GM21529 (cell line): ENCODE data around the gene RAPGEF4.

ENCODE experiments used
- ATAC-seq: cut with Tn5 transposase; IDR thresholded peaks from one replicate; pipeline ENCODE4 v1.9.1; 2021; ENCODE audit not compliant: unreplicated experiment

RAPGEF4 gene

DNA sequence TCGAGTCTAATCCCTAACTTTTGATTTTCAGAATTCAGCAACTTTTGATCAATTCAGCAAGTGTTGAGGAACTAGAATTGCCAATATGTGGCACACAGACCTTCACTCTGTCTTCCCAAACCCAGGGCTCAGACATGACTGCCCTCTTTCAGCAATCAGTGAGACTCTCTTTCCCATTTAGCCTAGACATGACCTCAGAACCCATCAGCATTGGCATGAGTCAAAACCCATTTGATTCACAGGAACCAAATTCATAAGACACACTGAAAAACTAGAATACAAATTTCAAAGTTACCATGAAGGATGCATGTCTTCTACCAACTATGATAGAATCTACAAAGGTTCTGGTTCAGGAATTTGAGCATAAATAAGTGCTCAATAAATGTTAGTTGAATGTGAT is 226.4 kb downstream of the RAPGEF4 start:
- ATAC-seq = no peak

GRCh38 chr2:172962824-172963223 is 227.2 kb downstream of the RAPGEF4 start:
- no peak for ATAC-seq

DNA sequence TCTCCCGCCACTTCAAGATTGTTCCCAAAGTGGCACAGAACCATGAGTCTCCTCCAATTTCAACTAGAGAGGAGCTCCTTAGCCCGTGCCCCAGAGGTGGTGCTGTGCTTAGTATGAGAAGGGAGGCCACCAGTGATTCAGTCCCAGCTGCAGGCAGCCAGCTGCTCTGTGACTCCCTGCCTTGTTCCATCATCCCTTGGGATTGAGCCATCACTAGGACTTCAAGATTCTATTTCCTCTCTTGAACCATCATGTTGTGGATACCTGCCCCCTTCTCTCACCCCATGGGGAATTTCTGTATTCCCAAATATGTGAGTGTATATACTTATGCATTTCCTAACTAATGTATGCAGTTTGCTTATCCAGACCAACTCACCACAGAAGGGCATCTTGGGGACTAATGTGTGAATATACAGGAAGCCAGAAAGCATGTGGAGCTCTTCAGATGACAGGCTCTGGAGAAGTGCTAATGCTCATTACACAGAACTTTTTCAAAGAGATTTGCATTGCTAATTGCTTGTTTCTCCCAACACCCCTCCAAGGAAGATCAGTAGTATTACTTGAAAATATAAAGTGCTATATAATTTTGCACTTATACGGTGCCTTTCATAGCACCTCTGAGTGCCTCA is 229.0 kb downstream of the RAPGEF4 start:
- no peak for ATAC-seq

DNA sequence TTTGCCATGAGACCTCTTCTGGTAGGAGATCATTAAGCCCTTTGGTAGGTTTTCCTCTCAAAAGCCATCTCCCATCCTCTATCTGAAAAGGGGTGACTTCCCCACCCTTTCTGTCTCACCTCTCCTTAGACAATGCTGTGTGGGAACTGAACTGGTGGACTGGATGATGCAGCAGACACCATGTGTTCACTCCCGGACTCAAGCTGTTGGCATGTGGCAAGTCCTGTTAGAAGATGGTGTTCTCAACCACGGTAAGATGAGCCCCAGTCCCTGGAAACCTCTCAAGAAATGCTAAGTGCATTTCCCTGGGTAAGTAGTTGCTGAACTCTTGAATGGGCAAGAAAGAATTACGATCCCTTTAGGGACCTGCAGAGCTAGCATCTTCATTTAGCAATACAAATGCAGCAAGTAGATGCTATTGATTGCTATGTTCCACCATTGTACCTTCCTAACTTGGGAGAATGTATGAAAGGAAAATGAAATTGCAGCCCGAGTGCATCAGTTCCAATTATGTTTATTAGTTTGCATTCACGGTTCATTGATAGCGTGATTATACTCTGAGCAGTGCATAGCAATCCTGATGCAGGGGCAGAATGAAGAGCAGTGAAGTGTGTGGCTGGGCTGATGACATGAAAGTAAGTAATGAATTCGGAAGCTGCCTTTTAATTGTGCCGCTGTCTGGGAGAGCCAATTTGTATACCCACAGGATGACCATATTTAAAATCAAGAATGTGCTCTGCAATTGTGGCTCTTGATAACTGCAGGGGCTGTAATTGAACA is 230.0 kb downstream of the RAPGEF4 start:
- no peak for ATAC-seq

DNA sequence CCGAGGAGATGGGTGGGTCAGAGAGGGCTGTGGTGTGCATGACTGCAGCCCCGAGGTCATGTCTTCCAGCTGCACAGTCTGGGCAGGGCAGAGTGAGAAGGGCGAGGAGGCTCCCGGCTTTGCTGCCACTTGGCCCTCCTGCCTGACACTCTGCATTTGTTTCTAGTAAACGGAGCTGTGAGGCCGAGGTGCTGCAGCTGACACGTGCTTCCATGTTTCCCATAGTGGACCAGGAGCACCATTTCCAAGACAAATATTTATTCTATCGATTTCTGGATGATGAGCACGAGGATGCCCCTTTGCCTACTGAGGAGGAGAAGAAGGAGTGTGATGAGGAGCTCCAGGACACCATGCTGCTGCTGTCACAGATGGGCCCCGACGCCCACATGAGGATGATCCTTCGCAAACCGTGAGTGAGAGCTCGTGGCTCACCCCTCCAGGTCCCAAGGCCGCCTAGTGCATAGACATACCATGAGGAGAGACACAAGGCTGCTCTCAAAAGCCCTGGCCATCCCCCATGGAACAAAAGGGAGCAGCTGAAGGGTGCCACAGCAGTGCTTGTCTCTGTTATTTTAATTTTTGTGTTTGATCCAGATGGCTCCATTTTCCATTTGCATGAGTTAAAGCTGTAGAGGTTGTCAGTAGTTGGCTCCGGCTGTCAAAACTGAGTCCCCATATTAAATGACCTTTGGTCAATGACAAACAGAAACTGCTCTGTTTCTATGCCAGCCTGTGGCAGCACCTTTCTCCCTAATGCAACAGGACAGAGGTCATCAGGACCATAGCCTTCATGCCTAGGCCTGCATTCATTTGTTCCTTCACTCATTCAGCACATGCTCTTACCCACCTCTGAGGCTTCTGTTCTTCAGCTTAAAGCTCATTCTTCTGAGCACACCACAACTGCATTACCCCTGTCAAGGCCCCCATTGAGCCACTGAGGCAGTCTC is 231.7 kb downstream of the RAPGEF4 start:
- no peak for ATAC-seq

DNA sequence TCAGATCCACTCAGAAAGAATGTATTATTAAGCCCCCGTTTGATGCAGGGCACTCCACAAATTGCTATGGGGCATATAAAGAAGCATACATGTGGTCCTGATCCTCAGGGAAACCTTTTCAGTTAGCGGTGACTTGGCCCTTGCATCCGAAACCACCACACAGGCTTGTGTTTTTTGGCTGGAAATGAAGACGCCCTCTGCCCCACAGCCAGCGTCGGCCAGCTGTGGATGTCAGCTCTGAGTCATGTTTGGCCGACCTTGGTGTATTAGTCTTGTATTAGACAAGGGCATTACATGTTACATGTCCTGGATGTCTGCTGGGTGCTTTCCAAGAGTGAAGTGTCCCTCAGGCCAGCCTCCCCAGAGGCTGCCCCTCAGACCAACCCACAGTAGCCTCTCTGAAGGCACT is 232.4 kb downstream of the RAPGEF4 start:
- no peak for ATAC-seq

DNA sequence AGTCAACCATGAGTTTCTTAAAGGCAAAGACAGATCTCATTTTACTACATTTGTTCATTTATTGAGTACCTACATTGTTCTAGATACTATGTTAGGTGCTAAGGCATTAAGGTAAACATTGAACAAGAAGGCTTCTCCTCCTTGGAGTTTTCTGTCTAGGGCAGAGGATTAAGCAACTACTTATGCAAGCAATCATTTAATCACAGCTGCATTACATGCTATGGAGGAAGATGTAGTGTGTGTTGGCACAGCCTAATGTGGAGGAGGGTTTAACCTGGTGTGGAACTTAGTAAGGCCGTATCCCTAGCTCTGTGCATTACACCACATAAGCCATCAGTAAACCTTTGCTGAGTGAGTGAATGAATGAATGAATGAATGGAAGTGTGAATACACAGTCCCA is 233.5 kb downstream of the RAPGEF4 start:
- ATAC-seq = no peak

DNA sequence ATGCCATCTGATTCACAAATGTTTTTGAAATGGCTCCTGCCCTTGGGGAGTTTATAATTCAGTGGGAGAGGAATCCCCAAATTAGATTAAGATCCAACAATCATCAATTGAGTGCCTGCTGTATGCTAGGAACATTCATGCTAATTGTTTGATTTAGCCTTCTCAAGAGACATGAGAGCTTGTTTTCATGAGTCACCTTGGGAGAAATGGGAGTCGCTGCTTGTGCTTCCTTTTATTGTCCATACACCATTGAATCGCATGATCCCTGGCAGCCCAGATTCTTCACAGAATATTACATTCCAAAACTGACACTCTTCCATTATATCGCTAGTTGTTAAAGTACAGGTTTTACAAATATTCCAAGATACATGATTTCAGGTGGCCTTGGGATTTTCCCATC is 234.0 kb downstream of the RAPGEF4 start:
- ATAC-seq = no peak

DNA sequence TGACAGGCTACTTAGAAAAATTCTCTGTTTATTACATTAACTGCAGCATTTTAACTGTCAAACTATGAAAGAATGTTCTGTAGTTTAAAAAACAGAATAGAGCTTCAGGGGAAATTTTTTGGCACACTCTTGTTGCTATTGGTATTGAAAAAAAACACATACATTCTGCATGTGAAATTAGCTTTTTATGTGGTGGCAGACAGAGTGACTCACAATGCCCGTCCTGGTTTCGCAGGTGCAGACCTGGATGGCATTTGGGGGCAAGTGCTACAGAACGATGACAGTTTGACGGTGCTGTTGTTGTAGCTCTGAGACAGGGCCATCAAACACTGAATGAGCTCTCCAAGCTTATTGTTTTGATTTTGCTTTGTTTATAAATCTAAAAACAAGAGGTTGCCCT is 235.0 kb downstream of the RAPGEF4 start:
- no peak for ATAC-seq

- ATAC-seq = no peak
These were observed 236.5 kb downstream of the RAPGEF4 start for GRCh38 chr2:172972005-172972619.

- ATAC-seq = no peak
These were observed 239.1 kb downstream of the RAPGEF4 start for GRCh38 chr2:172974762-172975161.

DNA sequence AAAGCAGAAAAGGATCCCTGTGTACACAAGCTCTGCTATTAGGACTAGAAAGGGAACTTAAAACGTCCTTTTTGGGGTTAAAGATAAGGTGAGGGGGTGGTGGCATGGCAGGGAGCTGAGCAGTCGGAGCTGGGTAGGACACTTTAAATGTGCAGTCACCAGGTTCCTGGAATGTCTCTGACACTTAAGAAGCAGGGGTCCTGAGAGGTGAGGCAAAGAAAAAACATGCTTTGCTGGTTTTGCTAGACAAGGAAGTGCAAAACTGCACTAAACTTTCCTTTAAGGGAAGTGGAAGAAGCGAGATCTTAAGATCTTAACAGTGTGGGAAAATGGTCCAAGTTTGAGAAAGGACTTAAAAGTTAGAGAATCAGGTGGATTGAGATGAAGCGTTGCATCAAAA is 240.5 kb downstream of the RAPGEF4 start:
- no peak for ATAC-seq

DNA sequence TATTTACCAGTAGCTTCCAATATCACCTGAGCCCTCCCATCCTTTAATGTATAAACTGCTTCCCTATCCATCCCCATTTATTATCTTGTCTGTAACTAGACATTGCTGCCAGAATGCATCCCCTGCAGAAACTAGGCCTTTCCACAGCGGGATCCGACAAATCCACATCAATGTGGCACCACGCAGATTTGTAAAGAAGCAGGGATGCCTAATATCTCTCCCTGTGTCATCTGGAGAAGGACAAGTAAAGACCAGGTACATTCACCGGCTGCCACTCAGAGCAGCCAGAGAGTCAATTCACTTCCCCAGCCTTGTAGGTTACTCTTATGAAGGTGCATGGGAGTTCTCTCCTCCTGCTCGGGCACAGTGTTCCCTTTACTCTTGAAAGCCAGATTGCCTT is 241.2 kb downstream of the RAPGEF4 start:
- ATAC-seq = no peak

- no peak for ATAC-seq
These were observed 241.8 kb downstream of the RAPGEF4 start for GRCh38 chr2:172977270-172978062.

GRCh38 chr2:172978063-172978383 is 242.4 kb downstream of the RAPGEF4 start:
- ATAC-seq = no peak

GRCh38 chr2:172985139-172985892 is 249.7 kb downstream of the RAPGEF4 start:
- ATAC-seq = no peak

- no peak for ATAC-seq
These were observed 250.4 kb downstream of the RAPGEF4 start for GRCh38 chr2:172986040-172986439.

DNA sequence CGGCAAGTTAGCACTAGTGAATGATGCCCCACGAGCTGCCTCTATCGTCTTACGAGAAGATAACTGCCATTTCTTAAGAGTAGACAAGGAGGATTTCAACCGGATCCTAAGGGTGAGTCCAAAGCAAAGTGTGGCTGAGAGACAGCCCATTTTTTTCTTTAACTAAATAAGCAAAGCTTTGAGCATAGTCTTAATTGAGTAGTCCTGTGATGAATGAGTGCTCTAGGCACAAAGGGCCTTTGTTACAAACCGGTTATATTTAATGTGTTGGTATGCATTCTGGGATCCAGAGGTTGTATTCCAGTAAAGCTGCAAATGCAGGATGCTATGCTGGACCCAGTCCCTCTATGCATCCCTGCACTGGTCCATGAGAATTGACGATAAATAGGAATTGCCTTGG is 253.1 kb downstream of the RAPGEF4 start:
- ATAC-seq = no peak

DNA sequence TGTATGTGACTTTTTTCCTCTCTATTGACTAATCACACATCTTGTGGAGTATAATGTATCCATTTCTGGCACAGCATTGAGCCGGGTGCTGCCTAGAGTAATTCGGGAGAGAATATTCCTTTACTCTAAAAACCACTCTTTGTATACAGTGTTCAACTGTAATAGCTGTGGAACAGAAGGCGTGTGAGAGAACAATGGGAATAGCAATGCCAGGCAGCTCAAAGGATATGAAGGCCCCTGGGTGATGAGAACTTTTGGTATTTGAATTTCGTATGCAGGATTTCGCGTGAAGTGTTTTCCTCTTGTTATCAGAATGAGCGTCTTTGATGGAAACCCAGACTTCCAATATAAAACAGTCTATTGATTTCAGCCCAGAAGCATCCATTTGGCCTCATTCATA is 255.4 kb downstream of the RAPGEF4 start:
- no peak for ATAC-seq

GRCh38 chr2:172993139-172993538 is 257.5 kb downstream of the RAPGEF4 start:
- ATAC-seq = no peak
